GM21367 (cell line): ENCODE results near the gene ACVR1.

ENCODE experiments used
- ATAC-seq: cut with Tn5 transposase; IDR thresholded peaks from one replicate; pipeline ENCODE4 v1.9.1; 2021; ENCODE audit not compliant: unreplicated experiment

Gene ACVR1

GRCh38 chr2:157857881-157858280 is 18.2 kb downstream of the ACVR1 start:
- no peak for ATAC-seq

DNA sequence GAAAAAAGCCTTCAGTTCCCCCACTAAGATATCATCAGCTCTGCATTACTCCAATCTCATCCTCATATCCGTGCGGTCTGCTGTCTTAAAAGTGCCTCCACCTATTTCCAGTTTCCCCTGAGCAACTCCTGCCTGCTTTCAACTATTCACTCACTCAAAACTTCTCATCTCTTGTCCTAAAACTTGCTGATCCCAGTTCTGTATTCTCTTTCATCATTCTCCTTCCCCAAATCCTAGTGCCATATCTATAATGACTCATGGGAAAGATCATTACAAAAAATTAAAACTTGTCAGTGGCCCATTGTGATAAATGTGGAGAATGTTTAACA is 20.0 kb downstream of the ACVR1 start:
- ATAC-seq: no peak

DNA sequence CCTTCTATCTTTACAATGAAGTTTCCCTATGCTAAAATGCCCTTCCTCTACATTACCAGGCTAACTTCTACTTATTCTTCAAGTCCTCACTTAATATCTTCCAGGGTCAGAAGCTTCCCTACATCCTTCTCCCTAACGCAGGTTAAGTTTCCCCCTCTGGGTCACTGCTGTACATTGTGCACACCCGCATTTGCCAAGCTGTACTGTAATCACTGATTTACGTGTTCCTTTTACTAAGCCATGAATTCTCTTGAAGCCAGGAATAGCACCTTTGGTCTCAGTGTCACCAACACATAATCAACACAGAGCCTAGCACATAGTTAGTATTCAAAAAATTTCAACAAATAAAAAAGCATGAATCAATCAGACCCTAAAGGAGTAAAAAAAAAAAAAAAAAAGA is 22.3 kb downstream of the ACVR1 start:
- ATAC-seq: no peak

- ATAC-seq: no peak
Measured at GRCh38 chr2:157853211-157853610, 22.9 kb downstream of the ACVR1 start.

DNA sequence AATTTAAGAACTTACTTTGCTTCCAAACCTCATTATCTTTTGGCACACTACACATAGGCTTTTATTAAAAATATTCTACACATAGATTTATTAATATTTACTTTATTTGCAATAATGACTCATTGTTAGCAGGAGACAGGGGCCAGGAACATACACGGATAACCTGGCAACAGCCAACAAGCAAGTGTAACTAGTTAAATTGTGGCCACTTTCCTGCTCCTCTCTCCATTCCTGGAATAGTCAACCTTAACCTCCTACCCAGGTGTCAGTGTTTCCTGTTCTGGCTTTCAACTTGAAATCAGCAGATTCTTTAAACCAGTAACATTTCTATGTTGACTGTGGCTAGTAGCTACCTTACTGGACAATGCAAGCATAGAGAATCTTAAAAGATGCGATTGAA is 26.5 kb downstream of the ACVR1 start:
- ATAC-seq: no peak

DNA sequence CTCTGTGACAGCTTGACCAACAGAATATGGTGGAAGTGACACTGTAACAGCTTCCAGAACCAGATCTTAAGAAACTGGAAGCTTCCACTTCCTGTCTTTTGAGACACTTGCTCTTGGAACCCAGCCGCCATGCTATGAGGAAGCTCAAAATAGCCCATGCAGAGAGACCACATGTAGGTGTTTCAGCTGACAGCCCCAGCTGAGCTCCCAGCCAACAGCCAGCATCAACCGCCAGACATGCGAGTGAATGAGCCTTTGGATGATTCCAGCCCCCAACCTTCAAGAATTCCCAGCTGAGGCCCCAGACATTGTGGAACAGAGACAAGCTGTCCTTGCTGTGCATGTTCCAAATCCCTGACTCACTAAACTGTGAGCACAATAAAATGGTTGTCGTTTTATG is 27.9 kb downstream of the ACVR1 start:
- no peak for ATAC-seq

GRCh38 chr2:157845081-157845480 is 31.0 kb downstream of the ACVR1 start:
- no peak for ATAC-seq

- ATAC-seq: no peak
Measured at GRCh38 chr2:157843935-157844334, 32.2 kb downstream of the ACVR1 start.

GRCh38 chr2:157843081-157843480 is 33.0 kb downstream of the ACVR1 start:
- ATAC-seq: no peak

DNA sequence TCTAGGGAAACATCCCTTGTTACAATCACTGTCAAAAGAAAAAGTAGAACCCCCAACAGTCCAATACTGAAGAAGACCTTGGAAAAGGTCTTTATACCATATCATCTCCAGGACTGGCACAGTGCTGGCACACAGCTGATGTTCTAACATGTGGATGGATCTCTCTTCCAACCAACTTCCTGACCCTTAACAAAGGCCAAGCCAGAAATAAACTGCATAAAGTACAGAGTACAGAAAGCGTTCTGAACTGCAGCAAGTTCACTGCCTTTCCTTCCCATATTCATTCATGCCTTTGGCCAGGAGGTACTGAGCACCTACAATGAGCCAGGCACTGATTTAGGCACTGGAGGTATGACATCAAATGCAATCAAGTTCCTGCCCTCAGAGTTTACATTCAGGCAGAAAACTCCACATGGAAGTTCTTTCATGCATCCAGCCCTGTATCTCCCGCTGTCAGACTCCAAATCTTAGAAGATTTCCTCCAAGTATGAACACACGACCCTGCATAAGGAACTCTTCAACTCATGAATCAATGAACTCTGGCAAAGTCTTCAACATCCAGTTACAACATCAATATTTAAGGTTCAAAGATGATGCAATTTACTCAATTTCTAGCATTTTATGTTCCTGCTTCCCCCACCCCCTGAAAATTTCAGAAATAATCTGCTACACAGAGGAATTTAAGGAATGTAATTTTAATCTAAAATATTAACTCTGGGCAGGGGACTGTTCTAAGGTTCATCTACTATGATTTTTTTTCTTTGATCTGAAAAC is 33.8 kb downstream of the ACVR1 start:
- no peak for ATAC-seq

DNA sequence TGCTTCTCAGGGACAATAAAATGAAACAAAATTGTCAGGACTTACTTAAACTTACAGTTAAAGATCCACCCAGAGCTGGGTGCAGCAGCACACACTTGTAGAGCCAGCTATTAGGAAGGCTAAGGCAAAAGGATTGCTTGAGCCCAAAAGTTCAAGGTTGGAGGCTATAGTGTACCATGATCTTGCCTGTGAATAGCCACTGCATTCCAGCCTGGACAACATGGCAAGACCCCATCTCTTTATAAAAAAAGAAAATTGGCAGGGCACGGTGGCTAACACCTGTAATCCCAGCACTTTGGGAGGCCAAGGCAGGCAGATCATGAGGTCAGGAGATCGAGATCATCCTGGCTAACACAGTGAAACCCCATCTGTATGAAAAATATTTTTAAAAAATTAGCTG is 34.6 kb downstream of the ACVR1 start:
- ATAC-seq: no peak

DNA sequence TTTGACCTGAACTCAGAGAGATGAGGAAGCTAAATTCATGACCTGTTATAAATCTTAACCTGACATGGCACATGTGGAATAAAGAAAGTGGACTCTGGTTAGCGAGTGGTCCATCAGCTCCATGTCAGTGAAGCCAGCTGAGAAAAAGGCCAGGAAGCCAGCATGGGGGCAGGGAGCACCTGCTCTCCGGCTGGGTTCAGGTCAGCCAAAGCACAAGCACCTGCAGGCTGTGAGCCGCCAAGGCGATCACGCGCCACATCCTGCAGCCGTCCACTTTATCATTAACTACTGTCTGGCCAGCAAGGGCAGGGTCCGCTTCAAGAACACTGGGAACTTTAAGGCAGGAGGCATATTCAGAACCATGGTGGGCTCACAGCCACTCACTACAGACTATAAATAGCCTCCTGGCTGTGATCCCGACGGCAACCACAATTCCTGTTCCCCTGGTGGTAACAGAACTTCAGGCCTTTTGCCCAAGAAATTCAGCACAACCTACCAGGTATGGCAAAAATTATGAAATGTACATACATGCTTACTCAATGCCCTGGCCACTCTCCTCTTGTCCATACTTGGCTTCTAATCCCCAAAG is 35.5 kb downstream of the ACVR1 start:
- ATAC-seq: no peak

- ATAC-seq: no peak
Measured at GRCh38 chr2:157839822-157840221, 36.3 kb downstream of the ACVR1 start.

DNA sequence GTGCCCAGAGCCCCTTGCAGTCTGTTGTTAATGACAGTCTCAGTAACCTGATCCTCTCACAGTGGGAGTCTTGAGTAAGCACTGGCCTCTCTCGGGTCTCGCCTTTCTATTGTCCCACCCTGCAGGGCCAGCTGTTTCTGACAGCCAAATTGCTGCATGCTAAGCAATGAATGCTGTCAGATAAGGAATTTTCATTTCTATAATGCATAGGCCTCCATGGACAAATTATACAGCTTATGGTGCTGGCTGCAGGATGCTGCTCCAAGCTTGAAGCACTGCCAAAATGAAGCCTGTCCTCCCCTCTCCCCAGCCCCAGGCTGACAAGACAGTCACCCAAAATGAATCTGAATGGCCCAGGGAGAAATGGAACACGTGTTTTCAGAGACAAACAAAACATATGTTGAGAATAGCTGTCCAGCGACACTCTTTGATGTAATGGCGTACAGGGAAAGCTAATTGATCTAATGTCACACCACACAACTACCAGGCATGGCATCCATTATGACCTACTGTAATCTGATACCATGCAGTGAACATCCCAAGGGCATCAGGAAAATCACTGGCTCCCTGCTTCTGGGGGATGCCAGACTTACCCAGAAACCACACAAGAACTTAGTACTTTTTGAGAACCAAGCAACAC is 36.8 kb downstream of the ACVR1 start:
- ATAC-seq: no peak

GRCh38 chr2:157838442-157839161 is 37.5 kb downstream of the ACVR1 start:
- no peak for ATAC-seq

GRCh38 chr2:157837851-157838441 is 38.2 kb downstream of the ACVR1 start:
- no peak for ATAC-seq

DNA sequence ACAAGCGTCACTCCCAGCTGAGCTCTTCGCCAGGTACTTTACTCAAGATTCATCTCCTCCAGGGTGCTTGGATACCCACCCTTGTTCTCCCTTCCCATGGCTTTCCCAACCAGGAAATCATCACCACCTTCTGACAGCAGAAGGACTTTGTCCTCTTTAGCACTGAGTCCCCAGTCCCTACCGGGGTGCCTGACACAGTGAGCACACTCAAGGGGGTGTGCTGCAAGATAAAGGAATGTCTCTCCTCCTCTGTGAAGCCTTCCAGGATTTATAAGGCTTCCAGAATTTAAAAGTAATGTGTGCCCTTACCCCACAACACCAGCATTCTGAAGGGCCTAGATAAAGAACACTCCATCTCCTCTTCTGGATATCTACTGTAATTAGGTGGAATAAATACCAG is 39.6 kb downstream of the ACVR1 start:
- no peak for ATAC-seq

DNA sequence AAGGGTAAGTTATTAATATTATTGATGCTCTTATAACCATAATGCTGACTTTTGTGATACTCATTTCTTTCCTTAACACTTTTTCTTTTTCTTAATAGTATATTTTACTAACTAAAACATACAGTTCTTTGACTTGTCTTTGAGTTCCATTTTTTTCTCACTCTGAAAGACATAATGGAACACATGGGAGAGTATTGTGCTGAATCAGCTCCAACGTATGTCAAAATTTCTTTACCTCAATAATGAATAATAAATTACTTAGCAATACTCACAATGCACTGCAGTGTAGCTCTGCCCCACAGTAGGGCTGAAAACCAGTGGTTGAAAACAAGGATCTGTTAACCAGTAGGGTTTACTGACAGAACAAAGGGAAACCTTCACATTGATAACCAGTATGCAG is 40.7 kb downstream of the ACVR1 start:
- no peak for ATAC-seq

DNA sequence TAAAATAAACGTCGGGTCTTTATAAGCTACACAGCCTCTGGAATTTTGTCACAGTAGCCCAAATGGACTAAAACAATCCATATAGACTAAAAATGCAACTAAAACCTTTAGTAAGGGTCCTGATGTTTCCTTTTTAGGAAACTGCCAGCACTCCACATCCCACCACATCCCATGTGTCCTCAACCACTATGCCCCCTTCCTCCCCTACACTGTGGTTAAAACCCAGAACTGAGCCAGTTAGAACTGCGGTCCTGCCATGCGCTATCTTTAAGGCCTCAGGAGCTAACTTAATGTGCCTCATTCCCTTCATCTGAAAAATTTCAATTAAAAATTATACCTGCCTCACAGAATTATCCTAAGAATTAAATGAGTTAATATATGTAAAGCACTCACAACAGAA is 41.1 kb downstream of the ACVR1 start:
- ATAC-seq: no peak

GRCh38 chr2:157833721-157834120 is 42.4 kb downstream of the ACVR1 start:
- ATAC-seq: no peak

DNA sequence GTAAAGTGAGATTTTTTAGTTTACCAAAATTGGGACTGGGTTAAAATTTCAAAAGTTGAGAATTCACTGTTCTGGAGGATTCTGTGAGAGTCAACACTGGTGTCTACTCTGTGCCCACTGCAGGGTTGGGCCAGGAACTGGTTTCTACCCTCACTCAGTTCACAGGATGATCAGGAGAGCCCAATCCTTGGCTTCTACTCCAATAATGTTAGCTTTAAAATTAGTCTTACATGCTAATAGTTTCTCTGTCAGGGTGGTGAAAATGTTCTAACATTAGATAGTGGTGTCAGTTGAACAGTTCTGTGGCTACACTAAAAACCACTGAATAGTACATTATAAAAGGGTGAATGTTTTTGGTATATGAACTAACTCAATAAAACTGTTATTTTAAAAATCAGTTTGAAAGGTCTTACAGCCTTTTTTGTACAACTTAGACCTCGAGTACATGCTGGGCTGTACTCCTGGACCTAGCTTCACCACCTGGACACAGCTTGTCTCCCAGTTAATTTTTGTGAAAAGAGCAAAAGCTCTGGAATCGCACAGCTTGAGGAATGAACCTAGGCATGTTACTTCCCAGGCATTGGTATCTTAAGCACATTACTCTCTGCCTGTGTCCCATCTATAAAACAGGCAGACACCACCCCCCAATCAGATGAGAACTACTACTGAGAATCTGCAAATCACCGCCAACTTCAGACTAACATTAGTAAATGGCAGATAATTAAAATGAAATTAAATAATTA is 44.4 kb downstream of the ACVR1 start:
- no peak for ATAC-seq
